Activated T-helper 2 cell treated with anti-CD3 and anti-CD28 coated beads, Interferon-gamma antibody, Interleukin-2, Interleukin-4, amounts not matched to agents 10 μg/mL and 5 μg/mL and 100 μg/mL, durations not matched to agents 14 hours and 24 hours and 36 hours (primary cell): ENCODE measurements around the gene CAMSAP3. TPM values are rescaled to one million over a fixed set of nuclear protein-coding genes. Genes with fewer than 3 reads are reported as not detected.

Source experiments
- DNase-seq: peaks from one replicate; pipeline ENCODE4 v3.0.0; 2021; ENCODE audit warnings: low spot score
- H3K27ac Mint-ChIP-seq: one replicate; pipeline ENCODE4 v1.8.0; 2021; ENCODE audit warnings: mixed read lengths
- H3K27me3 Mint-ChIP-seq: one replicate; pipeline ENCODE4 v1.8.0; 2021; ENCODE audit warnings: low read depth, mixed read lengths
- H3K36me3 Mint-ChIP-seq: one replicate; pipeline ENCODE4 v1.8.0; 2021; ENCODE audit warnings: low read depth, mixed read lengths
- H3K4me1 Mint-ChIP-seq: one replicate; pipeline ENCODE4 v1.8.0; 2021; ENCODE audit warnings: low read depth, mixed read lengths
- H3K4me3 Mint-ChIP-seq: one replicate; pipeline ENCODE4 v1.8.0; 2021; ENCODE audit warnings: low read depth, mild to moderate bottlenecking, moderate library complexity, mixed read lengths
- H3K9me3 Mint-ChIP-seq: one replicate; pipeline ENCODE4 v1.8.0; 2021; ENCODE audit warnings: mixed read lengths
- intact Hi-C: fragments of 100-400 bp; cut with micrococcal nuclease; formaldehyde crosslinking; loops from one replicate; pipeline ENCODE4 v1.15.1; 2023
- total RNA-seq: library from RNA; stranded (reverse); gene quantifications from 2 replicates; pipeline ENCODE4 v1.2.3, GENCODE V29; 2022

CAMSAP3 gene
- total RNA-seq, 1 donor from 2014 or later, result 0.55 TPM

DNA sequence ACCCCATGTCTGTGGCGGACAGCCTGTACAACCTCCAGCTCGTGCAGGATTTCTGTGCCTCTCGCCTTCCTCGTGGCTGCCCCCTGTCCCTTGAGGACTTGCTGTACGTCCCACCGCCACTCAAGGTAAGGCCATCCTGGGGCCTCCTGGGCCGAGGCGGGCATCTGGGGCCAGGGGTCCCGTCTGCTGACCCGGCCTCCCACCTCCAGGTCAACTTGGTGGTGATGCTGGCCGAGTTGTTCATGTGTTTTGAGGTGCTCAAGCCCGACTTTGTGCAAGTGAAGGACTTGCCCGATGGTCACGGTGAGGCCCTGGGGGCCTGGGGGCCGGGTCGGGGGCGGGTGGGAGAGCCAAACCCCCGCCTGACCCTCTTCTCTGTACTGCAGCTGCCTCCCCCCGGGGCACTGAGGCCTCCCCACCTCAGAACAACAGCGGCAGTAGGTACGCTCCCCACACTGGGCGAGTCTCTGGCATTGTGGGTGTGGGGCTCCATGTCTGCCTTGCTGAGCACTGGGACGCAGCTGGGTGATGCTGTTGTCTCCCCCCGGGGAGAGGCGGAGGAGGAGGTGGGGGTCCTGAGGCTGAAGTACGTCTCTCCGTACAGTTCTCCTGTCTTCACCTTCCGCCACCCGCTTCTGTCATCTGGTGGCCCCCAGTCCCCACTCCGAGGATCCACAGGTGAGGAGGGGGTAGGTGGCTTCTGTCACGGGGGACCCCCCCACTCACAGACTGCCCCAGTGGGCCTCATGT is 15.0 kb downstream of the CAMSAP3 start:
- Mint-ChIP-seq H3K36me3 (no peaks in the 10 kb centered on the region), H3K4me1 (no peaks in the 10 kb centered on the region), H3K27me3 (no peaks in the 10 kb centered on the region), H3K4me3 (no peak overlapping the region), H3K9me3 (no peaks in the 10 kb centered on the region), H3K27ac (no peak overlapping the region)
- intact Hi-C loops, result no loop called here
- no peak for DNase-seq

DNA sequence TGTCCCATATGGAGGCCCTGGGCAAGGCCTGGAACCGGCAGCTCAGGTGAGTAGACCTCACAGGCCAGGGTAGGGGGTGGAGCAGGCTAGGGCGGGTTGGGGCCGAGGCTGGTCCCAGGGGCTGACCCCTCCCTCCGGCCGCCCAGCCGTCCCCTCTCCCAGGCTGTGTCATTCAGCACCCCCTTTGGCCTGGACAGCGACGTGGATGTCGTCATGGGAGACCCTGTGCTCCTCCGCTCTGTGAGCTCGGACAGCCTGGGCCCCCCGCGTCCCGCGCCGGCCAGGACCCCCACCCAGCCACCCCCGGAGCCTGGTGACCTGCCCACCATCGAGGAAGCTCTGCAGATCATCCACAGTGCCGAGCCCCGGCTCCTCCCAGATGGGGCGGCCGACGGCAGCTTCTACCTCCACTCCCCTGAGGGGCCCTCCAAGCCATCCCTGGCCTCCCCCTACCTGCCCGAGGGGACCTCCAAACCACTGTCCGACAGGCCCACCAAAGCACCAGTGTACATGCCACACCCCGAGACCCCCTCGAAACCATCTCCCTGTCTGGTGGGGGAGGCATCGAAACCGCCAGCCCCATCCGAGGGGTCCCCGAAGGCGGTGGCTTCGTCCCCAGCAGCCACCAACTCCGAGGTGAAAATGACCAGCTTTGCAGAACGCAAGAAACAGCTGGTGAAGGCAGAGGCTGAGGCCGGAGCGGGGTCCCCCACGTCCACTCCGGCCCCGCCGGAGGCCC is 16.0 kb downstream of the CAMSAP3 start:
- no peaks in the 10 kb centered on the region for H3K4me1 Mint-ChIP-seq
- H3K9me3 Mint-ChIP-seq, result no peaks in the 10 kb centered on the region
- H3K27ac Mint-ChIP-seq, result no peak overlapping the region
- no peaks in the 10 kb centered on the region for H3K27me3 Mint-ChIP-seq
- DNase-seq, result no peak
- intact Hi-C loops, result no loop called here
- no peaks in the 10 kb centered on the region for H3K36me3 Mint-ChIP-seq
- H3K4me3 Mint-ChIP-seq, result no peak overlapping the region

DNA sequence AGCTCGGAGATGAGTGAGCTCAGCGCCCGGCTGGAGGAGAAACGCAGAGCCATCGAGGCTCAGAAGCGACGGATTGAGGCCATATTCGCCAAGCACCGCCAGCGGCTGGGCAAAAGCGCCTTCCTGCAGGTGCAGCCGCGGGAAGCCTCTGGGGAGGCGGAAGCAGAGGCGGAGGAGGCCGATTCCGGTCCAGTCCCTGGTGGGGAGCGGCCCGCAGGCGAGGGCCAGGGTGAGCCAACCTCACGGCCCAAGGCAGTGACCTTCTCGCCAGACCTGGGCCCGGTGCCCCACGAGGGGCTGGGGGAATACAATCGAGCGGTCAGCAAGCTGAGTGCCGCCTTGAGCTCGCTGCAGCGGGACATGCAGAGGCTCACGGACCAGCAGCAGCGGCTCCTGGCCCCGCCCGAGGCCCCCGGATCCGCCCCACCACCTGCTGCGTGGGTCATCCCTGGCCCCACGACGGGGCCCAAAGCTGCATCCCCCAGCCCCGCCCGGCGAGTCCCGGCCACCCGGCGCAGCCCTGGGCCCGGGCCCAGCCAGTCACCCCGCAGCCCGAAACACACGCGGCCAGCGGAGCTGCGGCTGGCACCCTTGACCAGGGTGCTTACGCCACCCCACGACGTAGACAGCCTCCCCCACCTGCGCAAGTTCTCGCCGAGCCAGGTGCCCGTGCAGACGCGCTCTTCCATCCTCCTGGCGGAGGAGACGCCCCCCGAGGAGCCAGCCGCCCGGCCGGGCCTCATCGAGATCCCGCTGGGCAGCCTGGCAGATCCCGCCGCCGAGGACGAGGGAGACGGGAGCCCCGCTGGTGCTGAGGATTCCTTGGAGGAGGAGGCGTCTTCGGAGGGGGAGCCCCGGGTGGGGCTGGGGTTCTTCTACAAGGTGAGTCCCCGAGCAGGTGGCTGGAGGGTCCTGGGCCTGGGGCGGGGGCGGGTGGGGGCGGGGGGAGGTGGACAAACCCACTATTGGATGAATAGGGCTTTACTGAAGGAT is 16.9 kb downstream of the CAMSAP3 start:
- no peaks in the 10 kb centered on the region for H3K36me3 Mint-ChIP-seq
- no peak overlapping the region for H3K27ac Mint-ChIP-seq
- no peak for DNase-seq
- no peaks in the 10 kb centered on the region for H3K4me1 Mint-ChIP-seq
- H3K4me3 Mint-ChIP-seq, result no peak overlapping the region
- intact Hi-C loops, result no loop called here
- no peaks in the 10 kb centered on the region for H3K27me3 Mint-ChIP-seq
- H3K9me3 Mint-ChIP-seq, result no peaks in the 10 kb centered on the region

DNA sequence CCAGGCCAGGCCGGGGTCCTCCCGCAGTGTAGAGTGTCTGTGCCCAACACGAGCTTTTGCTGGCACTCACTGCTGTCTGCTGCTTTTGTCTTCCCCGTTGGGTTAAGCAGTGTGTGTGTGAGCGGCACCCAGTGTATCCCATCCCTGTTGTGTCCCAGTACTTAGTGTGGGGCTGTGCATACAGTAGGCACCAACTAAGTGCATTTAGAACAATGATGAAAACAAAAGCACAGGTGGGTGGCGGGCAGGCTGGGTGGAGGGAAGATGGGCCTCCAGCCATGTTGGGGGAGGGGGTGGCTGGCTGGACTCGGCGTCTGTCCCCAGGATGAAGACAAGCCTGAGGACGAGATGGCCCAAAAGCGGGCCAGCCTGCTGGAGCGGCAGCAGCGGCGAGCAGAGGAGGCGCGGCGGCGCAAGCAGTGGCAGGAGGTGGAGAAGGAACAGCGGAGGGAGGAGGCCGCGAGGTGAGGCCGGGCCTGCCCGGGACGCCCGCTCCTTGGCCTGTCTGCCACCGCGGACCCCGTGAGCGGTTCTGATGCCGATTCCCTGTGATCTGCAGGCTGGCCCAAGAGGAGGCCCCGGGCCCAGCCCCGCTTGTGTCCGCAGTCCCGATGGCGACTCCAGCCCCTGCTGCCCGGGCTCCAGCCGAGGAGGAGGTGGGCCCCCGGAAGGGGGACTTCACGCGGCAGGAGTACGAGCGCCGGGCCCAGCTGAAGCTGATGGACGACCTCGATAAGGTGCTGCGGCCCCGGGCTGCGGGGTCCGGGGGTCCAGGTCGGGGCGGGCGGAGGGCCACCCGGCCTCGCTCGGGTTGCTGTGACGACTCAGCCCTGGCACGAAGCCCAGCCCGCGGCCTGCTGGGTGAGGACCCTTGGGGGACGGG is 19.4 kb downstream of the CAMSAP3 start:
- no peaks in the 10 kb centered on the region for H3K27me3 Mint-ChIP-seq
- DNase-seq, result no peak
- peaks cover 7% of the 10 kb centered on the region for H3K36me3 Mint-ChIP-seq
- no peaks in the 10 kb centered on the region for H3K4me1 Mint-ChIP-seq
- H3K4me3 Mint-ChIP-seq, result no peak overlapping the region
- H3K9me3 Mint-ChIP-seq, result no peaks in the 10 kb centered on the region
- intact Hi-C loops, result no loop called here
- no peak overlapping the region for H3K27ac Mint-ChIP-seq

DNA sequence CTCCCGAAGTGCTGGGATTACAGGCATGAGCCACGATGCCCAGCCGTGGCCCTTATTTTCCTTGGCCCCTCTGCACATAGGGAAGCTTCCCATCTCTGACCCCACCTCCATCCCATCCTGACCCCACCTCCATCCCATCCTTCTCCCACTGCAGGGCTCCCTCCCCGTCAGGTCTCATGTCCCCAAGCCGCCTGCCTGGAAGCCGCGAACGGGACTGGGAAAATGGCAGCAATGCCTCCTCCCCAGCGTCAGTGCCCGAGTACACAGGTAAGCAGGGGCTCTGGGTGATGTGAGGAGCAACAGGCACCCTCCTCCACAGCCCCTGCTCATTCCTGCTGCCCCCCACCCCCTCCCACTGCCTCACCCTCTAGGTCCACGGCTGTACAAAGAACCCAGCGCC is 21.5 kb downstream of the CAMSAP3 start:
- H3K4me3 Mint-ChIP-seq, result no peak overlapping the region

DNA sequence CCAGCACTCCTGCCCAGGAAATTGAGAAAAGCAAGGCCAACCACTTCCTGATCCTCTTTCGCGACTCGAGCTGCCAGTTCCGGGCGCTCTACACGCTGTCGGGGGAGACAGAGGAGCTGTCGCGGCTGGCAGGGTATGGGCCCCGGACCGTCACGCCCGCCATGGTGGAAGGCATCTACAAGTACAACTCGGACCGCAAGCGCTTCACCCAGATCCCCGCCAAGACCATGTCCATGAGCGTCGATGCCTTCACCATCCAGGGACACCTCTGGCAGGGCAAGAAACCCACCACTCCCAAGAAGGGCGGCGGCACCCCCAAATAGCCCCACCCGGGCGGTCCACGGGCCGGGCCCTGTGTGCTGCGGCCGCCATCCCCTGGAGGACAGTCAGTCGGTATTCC is 22.1 kb downstream of the CAMSAP3 start:
- no peaks in the 10 kb centered on the region for H3K4me1 Mint-ChIP-seq
- no peak for DNase-seq
- no peak overlapping the region for H3K4me3 Mint-ChIP-seq
- H3K27ac Mint-ChIP-seq, result no peak overlapping the region
- intact Hi-C loops, result no loop called here
- no peaks in the 10 kb centered on the region for H3K27me3 Mint-ChIP-seq
- peaks cover 22% of the 10 kb centered on the region for H3K36me3 Mint-ChIP-seq
- no peaks in the 10 kb centered on the region for H3K9me3 Mint-ChIP-seq

More for the DNA sequence above, 21.5 kb downstream of the CAMSAP3 start:
- no peak for DNase-seq
- no peaks in the 10 kb centered on the region for H3K4me1 Mint-ChIP-seq
- H3K36me3 Mint-ChIP-seq, result peaks cover 19% of the 10 kb centered on the region
- intact Hi-C loops, result no loop called here
- no peaks in the 10 kb centered on the region for H3K9me3 Mint-ChIP-seq
- no peak overlapping the region for H3K27ac Mint-ChIP-seq
- H3K27me3 Mint-ChIP-seq, result no peaks in the 10 kb centered on the region

DNA sequence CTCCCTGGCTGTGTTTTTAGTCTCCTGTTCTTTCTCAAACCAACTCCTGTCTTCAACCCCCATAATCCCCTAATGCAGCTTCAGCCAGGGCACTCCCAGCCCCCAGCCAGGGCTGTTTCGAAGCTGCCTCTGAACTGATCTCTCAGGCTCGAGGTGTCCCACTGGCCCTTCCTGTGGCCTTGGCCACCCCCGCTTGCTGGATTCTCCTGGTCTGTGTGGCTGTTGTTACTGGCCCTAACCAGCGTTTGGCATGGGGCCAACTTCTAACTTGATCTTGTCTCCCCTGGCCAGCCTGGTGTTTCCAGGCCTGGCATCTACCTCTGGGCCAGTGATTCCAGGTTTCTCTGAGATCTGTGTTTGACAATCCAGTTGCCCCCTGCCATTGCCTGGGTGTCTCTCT is 22.7 kb downstream of the CAMSAP3 start:
- H3K36me3 Mint-ChIP-seq, result peaks cover 28% of the 10 kb centered on the region
- DNase-seq, result no peak
- H3K27me3 Mint-ChIP-seq, result no peaks in the 10 kb centered on the region
- H3K9me3 Mint-ChIP-seq, result no peaks in the 10 kb centered on the region
- H3K27ac Mint-ChIP-seq, result no peak overlapping the region
- H3K4me3 Mint-ChIP-seq, result no peak overlapping the region
- intact Hi-C loops, result no loop called here
- H3K4me1 Mint-ChIP-seq, result no peaks in the 10 kb centered on the region

DNA sequence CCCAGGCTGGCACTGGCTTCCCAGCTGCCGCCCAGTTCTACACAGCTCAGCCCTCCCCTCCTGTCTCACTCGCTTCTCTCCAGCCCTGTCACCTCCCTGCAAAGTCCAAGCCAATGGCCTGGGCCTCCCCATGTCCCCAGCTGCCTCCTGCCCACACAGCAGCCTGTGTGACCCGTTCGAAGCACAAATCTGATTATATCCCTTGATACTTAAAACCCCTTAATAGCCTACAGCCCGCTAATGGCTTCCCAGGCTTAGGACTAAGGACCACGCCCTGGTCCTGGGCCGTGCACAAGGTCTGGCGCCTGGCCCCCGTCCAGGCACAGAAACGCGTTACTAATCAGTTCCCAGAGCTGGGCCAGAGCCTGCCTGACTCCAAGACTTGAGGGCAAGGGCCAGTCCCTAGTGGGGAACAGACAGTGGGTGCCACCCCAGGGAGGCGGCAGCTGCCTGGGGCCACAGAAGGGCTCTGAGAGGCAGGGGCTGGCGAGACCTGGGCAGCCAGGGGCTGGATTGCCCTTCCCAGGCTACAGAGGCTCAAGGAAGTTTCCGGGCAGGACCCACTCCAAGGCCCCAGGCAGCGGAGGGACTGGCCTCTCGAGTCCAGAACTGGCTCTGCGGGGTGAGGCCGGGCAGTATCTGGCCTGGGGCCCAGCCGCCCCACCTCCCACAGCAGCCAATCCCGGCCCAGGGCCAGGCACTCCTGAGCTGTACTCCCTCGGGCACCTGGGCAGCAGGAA is 23.3 kb downstream of the CAMSAP3 start:
- no peak overlapping the region for H3K27ac Mint-ChIP-seq
- peaks cover 28% of the 10 kb centered on the region for H3K36me3 Mint-ChIP-seq
- no peak for DNase-seq
- intact Hi-C loops, result no loop called here
- H3K9me3 Mint-ChIP-seq, result no peaks in the 10 kb centered on the region
- H3K27me3 Mint-ChIP-seq, result no peaks in the 10 kb centered on the region
- no peak overlapping the region for H3K4me3 Mint-ChIP-seq
- no peaks in the 10 kb centered on the region for H3K4me1 Mint-ChIP-seq

DNA sequence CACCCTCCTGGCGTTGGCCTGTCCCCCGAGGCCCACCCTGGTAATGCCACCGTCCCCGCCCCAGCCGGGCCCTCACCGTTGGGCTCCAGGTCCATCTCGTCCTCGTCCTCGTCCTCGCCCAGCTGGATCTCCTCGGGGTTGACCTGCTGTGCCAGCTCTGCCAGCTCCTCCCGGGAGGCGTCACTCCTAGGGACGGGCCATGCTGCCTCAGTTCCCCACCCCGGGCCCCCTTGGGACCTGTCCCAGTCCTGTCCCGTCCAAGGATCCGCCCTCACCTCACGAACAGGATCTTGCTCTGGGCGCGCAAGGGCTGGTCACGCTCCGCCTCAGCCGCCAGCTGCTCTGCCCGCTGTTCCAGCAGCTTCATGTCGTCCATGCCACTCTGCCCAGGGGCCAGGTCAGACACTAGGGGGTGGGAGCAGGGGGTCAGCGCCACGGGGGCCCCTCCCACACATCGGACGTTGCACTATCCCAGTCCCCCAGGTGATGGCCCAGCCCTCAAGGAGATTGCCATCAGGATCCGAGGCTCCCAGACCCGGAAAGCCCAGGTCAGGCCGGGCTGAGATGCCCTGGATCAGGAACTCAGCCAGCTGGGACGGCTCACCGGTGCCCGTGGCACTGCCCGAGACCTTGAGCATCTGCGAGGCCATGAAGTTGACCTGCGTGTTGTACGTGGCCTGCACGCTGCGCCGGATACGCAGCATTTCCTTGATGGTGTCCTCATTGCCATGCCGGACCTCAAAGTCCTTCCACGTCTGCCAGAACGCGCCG is 24.2 kb downstream of the CAMSAP3 start:
- peaks cover 31% of the 10 kb centered on the region for H3K36me3 Mint-ChIP-seq

DNA sequence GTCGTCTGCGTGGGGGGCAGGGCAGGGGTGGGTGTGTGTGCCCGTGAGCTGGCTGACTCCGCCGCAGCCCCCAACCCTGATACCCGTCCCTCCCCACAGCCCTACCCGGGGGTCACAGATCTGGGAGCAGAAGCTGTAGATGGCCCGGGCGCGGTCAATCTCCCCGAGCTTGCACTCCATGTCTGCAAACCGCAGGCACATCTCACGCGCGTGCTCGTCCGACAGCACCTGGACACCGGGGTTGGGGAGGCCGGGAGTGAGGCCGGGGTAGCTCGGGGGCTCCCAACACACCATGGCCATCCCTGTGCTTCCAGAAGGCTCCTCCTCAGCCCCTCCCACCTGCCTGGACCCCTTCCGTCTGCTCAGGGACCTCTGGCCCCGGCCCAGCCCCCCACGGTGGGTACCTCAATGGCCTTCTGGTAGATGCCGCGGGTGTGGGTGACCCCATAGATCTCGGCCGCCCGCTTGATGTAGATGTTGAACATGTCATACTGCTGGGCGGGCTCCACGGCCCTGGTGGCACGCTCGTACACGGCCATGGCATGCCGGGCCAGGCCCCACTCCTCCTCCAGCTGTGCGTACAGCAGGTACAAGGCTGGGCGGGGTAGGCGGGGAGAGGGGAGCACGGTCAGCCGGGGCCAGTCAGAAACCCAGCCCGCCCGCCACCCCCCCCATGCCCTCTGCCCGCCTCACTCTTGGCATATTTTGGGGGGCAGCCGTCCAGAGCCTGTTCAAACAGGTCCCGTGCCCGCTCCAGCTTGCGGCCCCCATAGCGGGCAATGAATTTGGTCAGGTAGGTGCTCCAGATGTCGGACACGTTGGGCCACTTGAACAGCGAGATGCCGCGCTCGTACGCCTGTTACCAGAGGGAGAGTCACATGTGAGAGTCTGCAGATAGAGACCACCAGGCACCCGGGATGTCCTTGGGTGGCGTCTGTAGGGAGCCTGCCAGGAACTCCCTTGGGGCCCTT is 25.1 kb downstream of the CAMSAP3 start:
- H3K4me1 Mint-ChIP-seq, result no peaks in the 10 kb centered on the region
- H3K9me3 Mint-ChIP-seq, result no peaks in the 10 kb centered on the region
- no peaks in the 10 kb centered on the region for H3K27me3 Mint-ChIP-seq
- intact Hi-C loops, result no loop called here
- no peak overlapping the region for H3K27ac Mint-ChIP-seq
- H3K4me3 Mint-ChIP-seq, result no peak overlapping the region
- no peak for DNase-seq
- H3K36me3 Mint-ChIP-seq, result peaks cover 35% of the 10 kb centered on the region

More for the DNA sequence above, 24.2 kb downstream of the CAMSAP3 start:
- Mint-ChIP-seq H3K4me1 (no peaks in the 10 kb centered on the region), H3K4me3 (no peak overlapping the region), H3K27ac (no peak overlapping the region), H3K9me3 (no peaks in the 10 kb centered on the region), H3K27me3 (no peaks in the 10 kb centered on the region)
- intact Hi-C loops, result no loop called here
- DNase-seq, result no peak
